ENCODE measurements around the gene SIRT1. TPM values are rescaled to one million over a fixed set of nuclear protein-coding genes. Genes with fewer than 3 reads are reported as not detected.

Gene SIRT1
- total and polyA plus RNA-seq, 9 of the 15 experiments (the other 6 are each of a cell fraction or from before 2014, with no cell fraction given): 7.8 to 25.8 (median 19.1) TPM

DNA sequence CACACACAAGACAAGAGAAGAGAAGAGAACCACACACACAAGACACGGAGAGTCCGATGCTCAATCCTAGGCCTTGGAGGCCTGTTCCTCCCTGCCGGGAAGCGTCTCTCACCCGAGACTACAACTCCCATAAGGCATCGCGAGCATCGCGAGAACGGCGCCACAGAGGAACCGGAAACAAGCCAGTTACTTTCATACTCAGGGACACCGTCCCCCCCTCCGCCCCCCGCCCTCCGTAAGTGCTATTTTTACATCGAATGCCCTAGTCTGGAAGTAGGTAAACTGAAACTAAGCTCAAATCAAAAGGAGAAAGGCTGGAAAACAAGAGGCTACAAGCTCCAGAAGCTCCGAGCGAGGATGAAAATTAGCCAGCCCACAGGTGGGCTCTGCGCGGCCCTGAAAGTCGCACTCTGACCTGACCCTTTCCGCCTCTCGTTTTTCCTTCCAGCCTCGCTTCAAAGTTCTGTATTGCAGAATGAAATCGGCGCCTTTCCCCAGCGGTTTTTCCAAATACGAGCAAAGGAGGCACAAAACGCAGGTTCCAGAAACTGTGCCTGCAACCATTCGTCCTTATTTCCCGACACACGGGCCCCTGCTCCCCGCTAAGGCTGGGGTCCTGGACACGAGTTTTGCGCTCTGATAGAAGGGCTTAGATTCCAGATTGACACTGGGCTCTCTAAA lies 35.0 kb upstream of the SIRT1 start (continued):
- TF ChIP-seq, protein P1, sequence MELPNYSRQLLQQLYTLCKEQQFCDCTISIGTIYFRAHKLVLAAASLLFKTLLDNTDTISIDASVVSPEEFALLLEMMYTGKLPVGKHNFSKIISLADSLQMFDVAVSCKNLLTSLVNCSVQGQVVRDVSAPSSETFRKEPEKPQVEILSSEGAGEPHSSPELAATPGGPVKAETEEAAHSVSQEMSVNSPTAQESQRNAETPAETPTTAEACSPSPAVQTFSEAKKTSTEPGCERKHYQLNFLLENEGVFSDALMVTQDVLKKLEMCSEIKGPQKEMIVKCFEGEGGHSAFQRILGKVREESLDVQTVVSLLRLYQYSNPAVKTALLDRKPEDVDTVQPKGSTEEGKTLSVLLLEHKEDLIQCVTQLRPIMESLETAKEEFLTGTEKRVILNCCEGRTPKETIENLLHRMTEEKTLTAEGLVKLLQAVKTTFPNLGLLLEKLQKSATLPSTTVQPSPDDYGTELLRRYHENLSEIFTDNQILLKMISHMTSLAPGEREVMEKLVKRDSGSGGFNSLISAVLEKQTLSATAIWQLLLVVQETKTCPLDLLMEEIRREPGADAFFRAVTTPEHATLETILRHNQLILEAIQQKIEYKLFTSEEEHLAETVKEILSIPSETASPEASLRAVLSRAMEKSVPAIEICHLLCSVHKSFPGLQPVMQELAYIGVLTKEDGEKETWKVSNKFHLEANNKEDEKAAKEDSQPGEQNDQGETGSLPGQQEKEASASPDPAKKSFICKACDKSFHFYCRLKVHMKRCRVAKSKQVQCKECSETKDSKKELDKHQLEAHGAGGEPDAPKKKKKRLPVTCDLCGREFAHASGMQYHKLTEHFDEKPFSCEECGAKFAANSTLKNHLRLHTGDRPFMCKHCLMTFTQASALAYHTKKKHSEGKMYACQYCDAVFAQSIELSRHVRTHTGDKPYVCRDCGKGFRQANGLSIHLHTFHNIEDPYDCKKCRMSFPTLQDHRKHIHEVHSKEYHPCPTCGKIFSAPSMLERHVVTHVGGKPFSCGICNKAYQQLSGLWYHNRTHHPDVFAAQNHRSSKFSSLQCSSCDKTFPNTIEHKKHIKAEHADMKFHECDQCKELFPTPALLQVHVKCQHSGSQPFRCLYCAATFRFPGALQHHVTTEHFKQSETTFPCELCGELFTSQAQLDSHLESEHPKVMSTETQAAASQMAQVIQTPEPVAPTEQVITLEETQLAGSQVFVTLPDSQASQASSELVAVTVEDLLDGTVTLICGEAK (IDR thresholded peaks at IDR 0.05): peak; percentile 95
- TF ChIP-seq, protein P1 (CRISPR knock-in tag; IDR thresholded peaks at IDR 0.05): no peak
- TF ChIP-seq, protein P2, sequence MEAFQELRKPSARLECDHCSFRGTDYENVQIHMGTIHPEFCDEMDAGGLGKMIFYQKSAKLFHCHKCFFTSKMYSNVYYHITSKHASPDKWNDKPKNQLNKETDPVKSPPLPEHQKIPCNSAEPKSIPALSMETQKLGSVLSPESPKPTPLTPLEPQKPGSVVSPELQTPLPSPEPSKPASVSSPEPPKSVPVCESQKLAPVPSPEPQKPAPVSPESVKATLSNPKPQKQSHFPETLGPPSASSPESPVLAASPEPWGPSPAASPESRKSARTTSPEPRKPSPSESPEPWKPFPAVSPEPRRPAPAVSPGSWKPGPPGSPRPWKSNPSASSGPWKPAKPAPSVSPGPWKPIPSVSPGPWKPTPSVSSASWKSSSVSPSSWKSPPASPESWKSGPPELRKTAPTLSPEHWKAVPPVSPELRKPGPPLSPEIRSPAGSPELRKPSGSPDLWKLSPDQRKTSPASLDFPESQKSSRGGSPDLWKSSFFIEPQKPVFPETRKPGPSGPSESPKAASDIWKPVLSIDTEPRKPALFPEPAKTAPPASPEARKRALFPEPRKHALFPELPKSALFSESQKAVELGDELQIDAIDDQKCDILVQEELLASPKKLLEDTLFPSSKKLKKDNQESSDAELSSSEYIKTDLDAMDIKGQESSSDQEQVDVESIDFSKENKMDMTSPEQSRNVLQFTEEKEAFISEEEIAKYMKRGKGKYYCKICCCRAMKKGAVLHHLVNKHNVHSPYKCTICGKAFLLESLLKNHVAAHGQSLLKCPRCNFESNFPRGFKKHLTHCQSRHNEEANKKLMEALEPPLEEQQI (IDR thresholded peaks at IDR 0.05): no peak
- TF ChIP-seq ZBED1 (IDR thresholded peaks at IDR 0.05): no peak
- TF ChIP-seq, protein P3, sequence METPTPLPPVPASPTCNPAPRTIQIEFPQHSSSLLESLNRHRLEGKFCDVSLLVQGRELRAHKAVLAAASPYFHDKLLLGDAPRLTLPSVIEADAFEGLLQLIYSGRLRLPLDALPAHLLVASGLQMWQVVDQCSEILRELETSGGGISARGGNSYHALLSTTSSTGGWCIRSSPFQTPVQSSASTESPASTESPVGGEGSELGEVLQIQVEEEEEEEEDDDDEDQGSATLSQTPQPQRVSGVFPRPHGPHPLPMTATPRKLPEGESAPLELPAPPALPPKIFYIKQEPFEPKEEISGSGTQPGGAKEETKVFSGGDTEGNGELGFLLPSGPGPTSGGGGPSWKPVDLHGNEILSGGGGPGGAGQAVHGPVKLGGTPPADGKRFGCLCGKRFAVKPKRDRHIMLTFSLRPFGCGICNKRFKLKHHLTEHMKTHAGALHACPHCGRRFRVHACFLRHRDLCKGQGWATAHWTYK (CRISPR knock-in tag; IDR thresholded peaks at IDR 0.05): peak; percentile 11; the same call in 1 of the 2 replicates
- no peak for TF ChIP-seq ZNF24 (IDR thresholded peaks at IDR 0.05)
- no peak for TF ChIP-seq BDP1 (IDR thresholded peaks at IDR 0.05; ENCODE audit: insufficient read depth, insufficient read length)
- no peak for TF ChIP-seq U2AF2 (optimal IDR thresholded peaks at IDR 0.05; ENCODE audit: low read depth, low read length)
- TF ChIP-seq CREM (IDR thresholded peaks at IDR 0.05; ENCODE audit: low read depth): peak; percentile 74
- TF ChIP-seq NFIC (IDR thresholded peaks at IDR 0.05): peak; percentile 19; the same call in 1 of the 2 replicates
- TF ChIP-seq HCFC1 (IDR thresholded peaks at IDR 0.05; ENCODE audit: low read depth, low read length): peak; percentile 98
- 0 out of 2 replicates have a peak, but pooled peaks have one; percentile 26 for TF ChIP-seq HMG20B (CRISPR knock-in tag; IDR thresholded peaks at IDR 0.05)
- TF ChIP-seq, protein P4, sequence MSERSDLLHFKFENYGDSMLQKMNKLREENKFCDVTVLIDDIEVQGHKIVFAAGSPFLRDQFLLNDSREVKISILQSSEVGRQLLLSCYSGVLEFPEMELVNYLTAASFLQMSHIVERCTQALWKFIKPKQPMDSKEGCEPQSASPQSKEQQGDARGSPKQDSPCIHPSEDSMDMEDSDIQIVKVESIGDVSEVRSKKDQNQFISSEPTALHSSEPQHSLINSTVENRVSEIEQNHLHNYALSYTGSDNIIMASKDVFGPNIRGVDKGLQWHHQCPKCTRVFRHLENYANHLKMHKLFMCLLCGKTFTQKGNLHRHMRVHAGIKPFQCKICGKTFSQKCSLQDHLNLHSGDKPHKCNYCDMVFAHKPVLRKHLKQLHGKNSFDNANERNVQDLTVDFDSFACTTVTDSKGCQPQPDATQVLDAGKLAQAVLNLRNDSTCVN (CRISPR knock-in tag; IDR thresholded peaks at IDR 0.05): peak; percentile 71; the same call in 1 of the 2 replicates
- peak; percentile 54; the same call in 1 of the 2 replicates for TF ChIP-seq MTA3 (IDR thresholded peaks at IDR 0.05; ENCODE audit: borderline replicate concordance)
- TF ChIP-seq ELF4 (CRISPR knock-in tag; IDR thresholded peaks at IDR 0.05): 0 out of 2 replicates have a peak, but pooled peaks have one; percentile 60

Measured in K562 (cell line).